Hepatocyte (in vitro differentiated cells): ENCODE results near the gene GSG1. TPM values are rescaled to one million over a fixed set of nuclear protein-coding genes. Genes with fewer than 3 reads are reported as not detected.

Experiments used
- DNase-seq: peaks from one replicate; pipeline ENCODE4 v3.0.0-alpha.2; 2016; ENCODE audit warnings: low spot score
- H2AFZ ChIP-seq: fragments of 200-600 bp; sonication (generic); 2 replicates; pipeline ENCODE4 v1.6.0; 2016; ENCODE audit warnings: antibody characterized with exemption, mild to moderate bottlenecking
- H3K27ac ChIP-seq: fragments of 200-600 bp; sonication (generic); 2 replicates; pipeline ENCODE4 v1.5.1; 2016; ENCODE audit warnings: mild to moderate bottlenecking
- H3K27me3 ChIP-seq: fragments of 200-600 bp; sonication (generic); 2 replicates; pipeline ENCODE4 v1.6.1; 2016
- H3K36me3 ChIP-seq: fragments of 200-600 bp; sonication (generic); replicated peaks from 2 replicates; pipeline ENCODE4 v1.5.1; 2016; ENCODE audit warnings: low read depth; ENCODE audit not compliant: insufficient read depth
- H3K4me1 ChIP-seq: fragments of 200-600 bp; sonication (generic); 2 replicates; pipeline ENCODE4 v1.5.1; 2016; ENCODE audit warnings: mild to moderate bottlenecking, moderate library complexity; ENCODE audit not compliant: insufficient read depth
- H3K4me2 ChIP-seq: fragments of 200-600 bp; sonication (generic); 2 replicates; pipeline ENCODE4 v1.6.0; 2016
- H3K4me3 ChIP-seq: fragments of 200-600 bp; sonication (generic); 2 replicates; pipeline ENCODE4 v1.5.1; 2016; ENCODE audit warnings: mild to moderate bottlenecking
- H3K79me2 ChIP-seq: fragments of 200-600 bp; sonication (generic); 2 replicates; pipeline ENCODE4 v1.6.0; 2017; ENCODE audit warnings: mild to moderate bottlenecking
- H3K9me2 ChIP-seq: fragments of 200-600 bp; sonication (generic); replicated peaks from 2 replicates; pipeline ENCODE4 v1.6.0; 2017; ENCODE audit warnings: mild to moderate bottlenecking; ENCODE audit not compliant: insufficient read depth
- H3K9me3 ChIP-seq: fragments of 200-600 bp; sonication (generic); 2 replicates; pipeline ENCODE4 v1.5.1; 2016; ENCODE audit warnings: low read depth, mild to moderate bottlenecking
- H4K20me1 ChIP-seq: fragments of 200-600 bp; sonication (generic); 2 replicates; pipeline ENCODE4 v1.6.0; 2016; ENCODE audit warnings: mild to moderate bottlenecking; ENCODE audit not compliant: insufficient read depth, poor library complexity, severe bottlenecking
- EZH2 ChIP-seq: fragments of 200-600 bp; sonication (generic); IDR thresholded peaks from 2 replicates; pipeline ENCODE4 v1.6.1; 2016; ENCODE audit warnings: antibody characterized with exemption, mild to moderate bottlenecking, borderline replicate concordance
- EZH2phosphoT487 ChIP-seq: fragments of 200-600 bp; sonication (generic); IDR thresholded peaks from one replicate; pipeline ENCODE4 v1.6.1; 2018; ENCODE audit warnings: antibody characterized with exemption, mild to moderate bottlenecking, low read depth, moderate library complexity; ENCODE audit not compliant: unreplicated experiment, severe bottlenecking
- WGBS: methylation state at CpG from one replicate; pipeline ENCODE4 v1.1.6; 2016; ENCODE audit warnings: low lambda C conversion rate; ENCODE audit errors: missing lambda C conversion rate; 5-methylcytosine and 5-hydroxymethylcytosine counted together
- polyA plus RNA-seq: library from polyadenylated mRNA; unstranded; fragments of >200 nt; fragmentation: Nextera tagmentation; extraction: Ambion mirVana; gene quantifications from 2 replicates; pipeline ENCODE4 v1.2.1, GENCODE V29; 2016
- total RNA-seq: library from RNA; depleted of rRNA; stranded (reverse); fragments of >200 nt; gene quantifications from 2 replicates; pipeline ENCODE4 v1.2.3, GENCODE V29; 2014
- TF ChIP-seq, protein P1 (sequence below): fragments of 200-600 bp; sonication (generic); IDR thresholded peaks from 2 replicates; pipeline ENCODE4 v1.5.1; 2016; ENCODE audit warnings: antibody characterized with exemption, mild to moderate bottlenecking; ENCODE audit not compliant: poor library complexity

Gene GSG1
- total and polyA plus RNA-seq, 2 experiments from 2014 or later = 0.37 TPM; not detected in 1

DNA sequence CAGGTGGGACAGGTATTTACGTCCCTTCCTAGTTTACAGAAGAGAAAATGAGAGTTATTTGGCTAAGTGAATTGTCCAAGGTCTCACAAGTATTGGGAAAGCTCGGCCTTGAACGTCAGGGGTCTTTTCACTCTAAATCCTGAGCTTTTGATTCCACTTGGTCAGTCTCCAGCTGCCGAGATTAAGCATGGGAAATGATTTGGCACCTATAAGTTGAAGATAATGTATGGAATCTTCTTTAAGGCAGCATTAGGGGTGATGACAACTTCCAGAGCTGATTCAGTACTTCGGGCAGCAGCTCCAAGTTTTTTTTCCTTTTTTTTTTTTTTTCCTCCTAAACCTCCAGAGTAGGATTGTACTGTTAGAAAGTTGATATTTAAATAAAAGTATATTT, 58.6 kb downstream of the GSG1 start:
- Histone ChIP-seq H2AFZ (peak overlapping the region; percentile 98), H4K20me1 (no peaks in the 10 kb centered on the region), H3K36me3 (no peaks in the 10 kb centered on the region), H3K4me1 (peaks cover 12% of the 10 kb centered on the region), H3K27ac (no peak overlapping the region), H3K79me2 (peaks cover 3% of the 10 kb centered on the region), H3K27me3 (no peaks in the 10 kb centered on the region), H3K4me3 (peak overlapping the region; percentile 92), H3K4me2 (peak overlapping the region; percentile 85), H3K9me3 (no peaks in the 10 kb centered on the region), H3K9me2 (no peaks in the 10 kb centered on the region)
- WGBS = 9% methylated on average over 5 of the region's 5 CpGs
- TF ChIP-seq, protein P1, sequence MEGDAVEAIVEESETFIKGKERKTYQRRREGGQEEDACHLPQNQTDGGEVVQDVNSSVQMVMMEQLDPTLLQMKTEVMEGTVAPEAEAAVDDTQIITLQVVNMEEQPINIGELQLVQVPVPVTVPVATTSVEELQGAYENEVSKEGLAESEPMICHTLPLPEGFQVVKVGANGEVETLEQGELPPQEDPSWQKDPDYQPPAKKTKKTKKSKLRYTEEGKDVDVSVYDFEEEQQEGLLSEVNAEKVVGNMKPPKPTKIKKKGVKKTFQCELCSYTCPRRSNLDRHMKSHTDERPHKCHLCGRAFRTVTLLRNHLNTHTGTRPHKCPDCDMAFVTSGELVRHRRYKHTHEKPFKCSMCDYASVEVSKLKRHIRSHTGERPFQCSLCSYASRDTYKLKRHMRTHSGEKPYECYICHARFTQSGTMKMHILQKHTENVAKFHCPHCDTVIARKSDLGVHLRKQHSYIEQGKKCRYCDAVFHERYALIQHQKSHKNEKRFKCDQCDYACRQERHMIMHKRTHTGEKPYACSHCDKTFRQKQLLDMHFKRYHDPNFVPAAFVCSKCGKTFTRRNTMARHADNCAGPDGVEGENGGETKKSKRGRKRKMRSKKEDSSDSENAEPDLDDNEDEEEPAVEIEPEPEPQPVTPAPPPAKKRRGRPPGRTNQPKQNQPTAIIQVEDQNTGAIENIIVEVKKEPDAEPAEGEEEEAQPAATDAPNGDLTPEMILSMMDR = no peak
- TF ChIP-seq EZH2 = no peak
- no peak for TF ChIP-seq EZH2phosphoT487
- DNase-seq = no peak

DNA sequence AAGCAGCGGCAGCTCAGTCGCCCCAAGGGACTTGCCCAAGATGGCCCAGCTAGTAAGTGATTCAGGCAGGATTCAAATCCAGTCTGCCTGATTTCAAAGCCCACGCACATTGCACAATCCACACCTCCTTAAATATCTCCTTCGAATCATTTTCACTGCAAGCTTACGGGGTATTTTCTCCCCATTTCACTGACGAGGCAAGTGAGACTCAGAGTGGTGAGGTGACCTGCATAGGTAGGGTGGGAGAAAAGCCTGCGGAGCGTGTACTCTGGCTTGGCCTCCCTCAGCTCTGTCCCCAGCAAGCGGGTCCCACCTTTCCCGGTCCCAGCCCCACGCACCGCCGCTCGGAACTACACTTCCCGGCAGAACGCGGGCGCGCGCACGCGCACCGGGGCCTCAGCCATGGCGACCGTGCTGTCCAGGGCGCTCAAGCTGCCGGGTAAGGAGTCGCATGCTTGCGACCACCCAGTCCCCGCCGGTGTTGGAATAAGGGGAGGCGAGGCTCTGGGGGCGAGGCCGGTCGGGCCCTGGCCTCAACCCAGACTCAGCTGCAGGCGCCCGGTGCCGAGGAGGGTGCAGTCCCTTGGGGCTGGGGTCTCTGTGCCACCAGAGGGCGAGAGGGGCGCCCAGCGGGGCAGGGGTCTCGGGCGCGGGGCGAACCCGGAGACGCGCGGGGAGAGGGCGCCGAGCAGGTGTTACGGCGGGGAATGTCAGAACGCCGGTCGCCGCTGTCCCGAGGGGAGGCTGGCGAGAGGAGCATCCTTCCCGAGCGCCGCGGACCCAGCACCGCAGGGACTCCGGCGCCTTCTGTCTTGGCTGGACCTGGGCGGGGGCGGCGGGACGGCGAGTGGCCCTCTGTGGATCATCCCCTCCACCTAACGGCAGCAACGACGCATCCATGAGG, 59.2 kb downstream of the GSG1 start, which contains the start of gene FAM234B:
Gene FAM234B (plus strand): TSS at position 380 of the 904 bp plus-strand sequence. CDS start 23 bp downstream, at position 403.
- Histone ChIP-seq H3K4me2 (peak within 1 kb of the TSS; percentile 85), H3K36me3 (no peaks in the 10 kb centered on the region), H3K9me2 (no peaks in the 10 kb centered on the region), H3K79me2 (peaks cover 3% of the 10 kb centered on the region), H3K9me3 (no peaks in the 10 kb centered on the region), H4K20me1 (no peaks in the 10 kb centered on the region), H2AFZ (peak within 1 kb of the TSS; percentile 98), H3K4me3 (peak within 1 kb of the TSS; percentile 92), H3K4me1 (peaks cover 17% of the 10 kb centered on the region), H3K27me3 (no peaks in the 10 kb centered on the region), H3K27ac (no peak within 1 kb of the TSS)
- DNase-seq = peak; percentile 80
- TF ChIP-seq, protein P1 = peak; percentile 36
- no peak for TF ChIP-seq EZH2phosphoT487
- 8% methylated on average over 53 of the region's 74 CpGs for WGBS

DNA sequence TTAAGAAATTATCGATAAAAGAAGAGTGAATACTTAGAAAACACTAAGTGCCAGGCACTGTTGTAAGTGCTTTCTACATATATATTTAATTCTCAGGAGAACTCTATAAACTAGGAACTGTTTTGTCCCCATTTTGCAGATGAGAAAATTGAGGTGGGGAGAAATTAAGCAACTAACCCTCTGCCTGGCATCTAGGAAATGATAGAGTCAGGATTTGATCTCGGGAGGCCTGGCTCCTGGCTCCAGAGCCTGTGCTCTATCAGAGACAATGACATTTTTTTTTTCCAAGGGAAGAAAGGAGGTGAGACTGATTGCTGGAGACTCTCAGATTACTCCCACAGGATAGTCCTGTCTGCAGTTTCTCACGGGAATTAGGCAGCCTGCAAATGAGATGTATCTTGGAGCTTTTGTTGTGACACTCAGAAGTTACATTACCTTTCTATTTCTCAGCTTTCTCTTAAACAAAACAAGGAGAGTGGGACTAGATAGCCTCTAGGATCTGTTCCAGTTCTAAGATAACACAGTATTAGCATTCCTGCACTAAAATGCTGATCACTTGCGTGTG, 60.7 kb downstream of the GSG1 start:
- no peak for TF ChIP-seq EZH2
- TF ChIP-seq, protein P1 = no peak
- WGBS = 55% methylated on average over 4 of the region's 4 CpGs
- Histone ChIP-seq H3K4me2 (no peak overlapping the region), H3K9me2 (no peaks in the 10 kb centered on the region), H3K27ac (no peak overlapping the region), H3K79me2 (peaks cover 3% of the 10 kb centered on the region), H3K4me3 (no peak overlapping the region), H3K9me3 (no peaks in the 10 kb centered on the region), H2AFZ (no peak overlapping the region), H3K4me1 (peaks cover 19% of the 10 kb centered on the region), H3K36me3 (no peaks in the 10 kb centered on the region), H4K20me1 (no peaks in the 10 kb centered on the region), H3K27me3 (no peaks in the 10 kb centered on the region)
- DNase-seq = no peak
